ENCODE results near the gene TRIP4.

The TRIP4 gene

DNA sequence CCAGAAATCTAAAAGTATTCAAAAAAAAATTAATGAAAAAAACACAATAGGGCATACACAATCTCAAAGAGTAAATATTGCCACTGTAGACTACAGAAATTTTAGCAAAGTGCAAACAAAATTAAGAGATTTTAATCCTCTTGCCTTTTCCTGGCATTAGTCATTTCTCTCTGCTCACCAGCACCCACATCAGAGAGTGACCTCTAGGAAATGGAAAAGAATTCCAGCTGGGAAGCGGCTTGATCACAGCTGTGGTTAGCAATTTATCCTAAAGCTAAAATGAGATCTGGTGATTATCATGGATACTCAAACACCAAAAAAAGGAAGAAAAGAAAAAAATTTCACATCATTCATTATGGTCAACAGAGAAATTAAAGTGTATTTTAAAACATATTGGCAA lies 39.2 kb upstream of the TRIP4 start:
- DNase-seq (ENCODE audit: low read depth): peak; percentile 23
- in situ Hi-C loops (cut with HindIII; ENCODE audit: low sequenced_read_pairs): no loop called here
- no peak overlapping the region for H3K4me3 ChIP-seq (ENCODE audit: low read depth, low read length)
- TF ChIP-seq, protein P1, sequence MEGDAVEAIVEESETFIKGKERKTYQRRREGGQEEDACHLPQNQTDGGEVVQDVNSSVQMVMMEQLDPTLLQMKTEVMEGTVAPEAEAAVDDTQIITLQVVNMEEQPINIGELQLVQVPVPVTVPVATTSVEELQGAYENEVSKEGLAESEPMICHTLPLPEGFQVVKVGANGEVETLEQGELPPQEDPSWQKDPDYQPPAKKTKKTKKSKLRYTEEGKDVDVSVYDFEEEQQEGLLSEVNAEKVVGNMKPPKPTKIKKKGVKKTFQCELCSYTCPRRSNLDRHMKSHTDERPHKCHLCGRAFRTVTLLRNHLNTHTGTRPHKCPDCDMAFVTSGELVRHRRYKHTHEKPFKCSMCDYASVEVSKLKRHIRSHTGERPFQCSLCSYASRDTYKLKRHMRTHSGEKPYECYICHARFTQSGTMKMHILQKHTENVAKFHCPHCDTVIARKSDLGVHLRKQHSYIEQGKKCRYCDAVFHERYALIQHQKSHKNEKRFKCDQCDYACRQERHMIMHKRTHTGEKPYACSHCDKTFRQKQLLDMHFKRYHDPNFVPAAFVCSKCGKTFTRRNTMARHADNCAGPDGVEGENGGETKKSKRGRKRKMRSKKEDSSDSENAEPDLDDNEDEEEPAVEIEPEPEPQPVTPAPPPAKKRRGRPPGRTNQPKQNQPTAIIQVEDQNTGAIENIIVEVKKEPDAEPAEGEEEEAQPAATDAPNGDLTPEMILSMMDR (IDR thresholded peaks at IDR 0.05; ENCODE audit: low read depth, low read length, missing control alignments): no peak

DNA sequence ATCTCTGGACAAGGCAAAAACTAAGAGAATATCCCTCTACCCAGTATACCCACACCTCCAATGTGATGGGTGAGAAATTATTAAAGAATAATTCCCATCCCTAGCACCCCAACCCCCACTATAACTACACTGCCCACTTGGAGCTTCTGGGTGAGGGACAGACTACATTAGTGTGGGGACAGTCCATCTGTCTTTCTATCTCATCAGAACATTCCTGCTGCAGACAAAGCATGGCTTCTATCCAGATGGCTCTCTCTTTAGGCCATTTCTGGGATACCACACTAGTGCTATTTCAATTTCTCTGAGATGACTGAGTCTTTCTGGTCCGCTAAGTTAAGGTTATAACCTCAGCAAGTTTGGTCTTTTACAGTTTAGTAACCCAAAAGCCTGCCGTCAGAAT lies 38.3 kb upstream of the TRIP4 start:
- in situ Hi-C loops (cut with HindIII; ENCODE audit: low sequenced_read_pairs): no loop called here
- TF ChIP-seq, protein P1 (IDR thresholded peaks at IDR 0.05; ENCODE audit: low read depth, low read length, missing control alignments): no peak
- DNase-seq (ENCODE audit: low read depth): no peak
- H3K4me3 ChIP-seq (ENCODE audit: low read depth, low read length): no peak overlapping the region

DNA sequence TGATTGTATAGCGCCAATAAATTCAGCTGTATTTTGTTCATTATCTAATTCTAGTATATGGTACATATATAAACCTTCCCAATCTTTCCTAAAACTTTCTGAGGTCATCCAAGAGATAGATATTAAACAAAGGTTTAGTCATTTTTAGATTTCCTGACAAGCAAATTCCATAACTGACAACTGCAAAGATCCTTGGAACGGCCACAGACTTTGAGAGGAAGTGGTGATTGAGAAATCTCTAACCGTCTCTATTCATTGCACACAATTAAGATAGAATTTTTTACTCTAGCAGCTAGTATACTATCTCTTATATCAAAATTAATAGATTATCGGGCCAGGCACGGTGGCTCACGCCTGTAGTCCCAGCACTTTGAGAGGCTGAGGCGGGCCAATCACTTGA lies 36.4 kb upstream of the TRIP4 start:
- in situ Hi-C loops (cut with HindIII; ENCODE audit: low sequenced_read_pairs): loop anchor here (25.0 kb wide), 1 partner anchor 139 kb away; no protein-coding TSS in a partner anchor
- TF ChIP-seq, protein P1 (IDR thresholded peaks at IDR 0.05; ENCODE audit: low read depth, low read length, missing control alignments): no peak

DNA sequence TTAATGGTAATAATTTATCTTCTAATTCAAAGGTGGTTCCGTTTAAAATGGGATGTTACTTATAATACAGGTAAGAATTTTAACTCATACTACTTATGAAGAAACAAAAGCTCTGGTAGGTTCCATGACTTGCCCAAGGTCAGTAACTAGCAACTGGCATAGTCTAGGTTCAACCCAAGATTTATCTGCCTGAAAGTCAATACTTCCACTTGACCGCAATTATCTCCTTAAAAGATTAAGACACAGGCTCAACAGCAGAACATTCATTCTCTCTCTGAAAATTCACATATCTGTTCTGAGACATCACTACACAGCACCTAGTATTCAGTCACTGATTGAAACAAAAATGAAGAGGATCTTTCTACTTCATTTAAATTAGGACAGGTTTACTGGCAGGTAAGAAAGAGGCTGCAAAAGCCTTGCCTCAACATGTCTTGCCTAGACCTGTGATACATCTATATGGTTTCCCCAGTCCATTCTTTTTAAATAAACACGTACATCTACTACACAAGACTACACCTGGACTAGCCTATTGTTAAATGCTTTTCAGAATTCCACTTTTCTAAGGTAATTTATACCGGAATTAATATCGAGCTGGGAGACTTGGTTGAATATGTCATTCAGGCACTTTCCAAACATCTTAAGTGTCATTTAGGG lies 32.8 kb upstream of the TRIP4 start:
- in situ Hi-C loops (cut with HindIII; ENCODE audit: low sequenced_read_pairs): loop anchor here (25.0 kb wide), 1 partner anchor 143 kb away; no protein-coding TSS in a partner anchor
- H3K4me3 ChIP-seq (ENCODE audit: low read depth, low read length): peak overlapping the region; percentile 95
- no peak for DNase-seq (ENCODE audit: low read depth)
- TF ChIP-seq, protein P1 (IDR thresholded peaks at IDR 0.05; ENCODE audit: low read depth, low read length, missing control alignments): no peak

More for the DNA sequence above, 36.4 kb upstream of the TRIP4 start:
- DNase-seq (ENCODE audit: low read depth): no peak
- no peak overlapping the region for H3K4me3 ChIP-seq (ENCODE audit: low read depth, low read length)

DNA sequence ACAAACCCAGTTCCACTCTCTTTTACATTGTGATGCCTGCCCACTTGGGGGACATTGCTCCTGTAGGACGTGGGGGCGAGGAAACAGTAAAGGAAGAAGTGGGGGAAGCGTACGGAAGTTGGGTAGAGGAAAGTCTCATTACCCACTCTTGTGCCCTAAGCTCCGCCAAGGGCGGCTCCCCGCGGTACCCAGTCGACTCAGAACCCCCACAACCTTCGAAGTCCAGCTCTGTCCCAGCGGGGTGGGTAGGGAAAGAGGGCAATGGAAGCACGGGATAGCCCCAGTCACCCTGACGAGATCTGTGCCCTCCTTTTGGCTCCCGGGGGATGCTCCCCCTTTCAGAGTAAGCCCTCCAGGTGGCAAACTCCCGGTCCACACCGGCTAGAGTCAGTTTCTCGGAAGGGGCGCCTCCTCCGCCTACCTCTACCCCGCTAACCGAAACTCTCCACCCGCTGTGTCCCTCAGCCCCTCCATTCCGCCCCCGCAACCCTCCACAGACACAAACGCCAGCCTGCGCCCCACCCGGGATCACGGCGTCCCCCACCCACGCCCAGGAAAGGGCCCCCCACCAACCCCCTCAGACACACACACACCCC lies 32.2 kb upstream of the TRIP4 start:
- in situ Hi-C loops (cut with HindIII; ENCODE audit: low sequenced_read_pairs): loop anchor here (25.0 kb wide), 1 partner anchor 143 kb away; no protein-coding TSS in a partner anchor
- TF ChIP-seq, protein P1 (IDR thresholded peaks at IDR 0.05; ENCODE audit: low read depth, low read length, missing control alignments): no peak
- DNase-seq (ENCODE audit: low read depth): no peak
- peak overlapping the region; percentile 95 for H3K4me3 ChIP-seq (ENCODE audit: low read depth, low read length)

DNA sequence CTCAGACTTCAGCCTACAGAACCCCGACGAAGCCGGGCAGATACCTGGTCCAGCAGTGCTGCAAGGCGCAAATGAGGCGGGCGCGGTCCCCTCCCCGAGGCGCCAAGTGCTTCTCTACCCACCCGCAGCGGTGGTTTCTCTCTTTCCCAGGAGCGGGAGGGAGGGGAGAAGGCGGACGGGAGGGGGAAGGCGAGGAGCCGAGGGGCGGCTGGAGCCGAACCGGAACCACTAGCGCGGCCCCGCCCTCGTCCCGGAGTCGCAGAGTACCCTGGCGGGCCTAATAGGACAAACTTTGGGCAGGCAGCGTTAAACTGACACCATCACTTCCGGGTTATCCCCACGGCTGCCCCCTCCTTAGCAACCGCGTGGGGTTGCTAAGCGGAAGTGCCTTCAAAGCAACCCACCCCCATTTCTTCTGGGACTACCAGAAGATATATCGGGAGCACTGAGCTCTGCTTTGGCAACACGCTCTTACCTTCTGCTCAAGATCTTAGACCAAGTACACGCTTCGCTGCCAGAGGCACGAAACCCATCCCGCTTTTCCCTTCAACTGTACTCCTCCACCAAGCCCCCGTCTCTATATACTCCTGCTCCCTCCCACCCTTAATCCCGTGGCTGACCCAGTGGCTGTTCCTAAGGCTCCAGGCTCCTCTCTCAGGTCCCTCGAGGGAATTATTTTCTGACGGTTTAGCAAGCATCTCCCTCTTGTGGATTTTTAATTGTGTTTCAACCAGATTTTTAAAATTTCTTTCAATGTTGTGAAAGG lies 31.5 kb upstream of the TRIP4 start, which contains the start of gene CSNK1G1:
TSS of gene CSNK1G1 (minus strand) at position 230 of the 766 bp plus-strand sequence. CDS start 55,674 bp downstream, outside the sequence.
- in situ Hi-C loops (cut with HindIII; ENCODE audit: low sequenced_read_pairs): loop anchor here (25.0 kb wide), 1 partner anchor 144 kb away; no protein-coding TSS in a partner anchor
- DNase-seq (ENCODE audit: low read depth): peak; percentile 95
- TF ChIP-seq, protein P1 (IDR thresholded peaks at IDR 0.05; ENCODE audit: low read depth, low read length, missing control alignments): peak; percentile 38
- peak within 1 kb of the TSS; percentile 95 for H3K4me3 ChIP-seq (ENCODE audit: low read depth, low read length)

Measured in astrocyte of the cerebellum (primary cell).